Neural cell (in vitro differentiated cells): ENCODE data around the gene MAPK8. TPM values are rescaled to one million over a fixed set of nuclear protein-coding genes. Genes with fewer than 3 reads are reported as not detected.
"Not testable (repeated sequence)": the region's sequence is repeated elsewhere in the genome, so short reads cannot be mapped to it uniquely, and the experiment has no call there.

Experiments
- H2AFZ ChIP-seq: fragments of 200-600, 300-800 bp; sonication (generic), shearing (Covaris generic); 2 replicates; pipeline ENCODE4 v1.6.0; 2014; ENCODE audit warnings: low read depth, mild to moderate bottlenecking, antibody characterized with exemption, low read length, moderate library complexity
- H3F3A ChIP-seq: fragments of 200-600 bp; shearing (Covaris generic); 2 replicates; pipeline ENCODE4 v1.6.1; 2016; ENCODE audit warnings: mild to moderate bottlenecking, moderate library complexity, mixed read lengths, antibody characterized with exemption, low read length; ENCODE audit not compliant: insufficient read depth, poor library complexity, severe bottlenecking
- H3K27ac ChIP-seq: fragments of 200-600, 300-800 bp; sonication (generic), shearing (Covaris generic); 2 replicates; pipeline ENCODE4 v1.5.1; 2014; ENCODE audit warnings: mild to moderate bottlenecking, low read length, moderate library complexity
- H3K27me3 ChIP-seq: fragments of 300-800, 200-600 bp; sonication (generic), shearing (Covaris generic); 2 replicates; pipeline ENCODE4 v1.6.0; 2014; ENCODE audit warnings: mild to moderate bottlenecking, low read depth, low read length, moderate library complexity; ENCODE audit not compliant: insufficient read depth
- H3K36me3 ChIP-seq: fragments of 300-800, 200-600 bp; sonication (generic), shearing (Covaris generic); 2 replicates; pipeline ENCODE4 v1.5.1; 2014; ENCODE audit warnings: mild to moderate bottlenecking, antibody characterized with exemption, low read length, moderate library complexity; ENCODE audit not compliant: insufficient read depth
- H3K4me2 ChIP-seq: fragments of 300-800, 200-600 bp; sonication (generic), shearing (Covaris generic); 2 replicates; pipeline ENCODE4 v1.6.0; 2014; ENCODE audit warnings: mild to moderate bottlenecking, low read length
- H3K4me3 ChIP-seq: fragments of 300-800, 200-600 bp; sonication (generic), shearing (Covaris generic); 2 replicates; pipeline ENCODE4 v1.5.1; 2014; ENCODE audit warnings: mild to moderate bottlenecking, low read length, moderate library complexity
- H3K79me2 ChIP-seq: fragments of 200-600 bp; shearing (Covaris generic); replicated peaks from 2 replicates; pipeline ENCODE4 v1.6.0; 2014; ENCODE audit warnings: mild to moderate bottlenecking, low read length, moderate library complexity; ENCODE audit not compliant: insufficient read depth
- H3K9ac ChIP-seq: fragments of 300-800, 200-600 bp; sonication (generic), shearing (Covaris generic); 2 replicates; pipeline ENCODE4 v1.6.1; 2016; ENCODE audit warnings: mild to moderate bottlenecking, low read length, mixed read lengths
- H3K9me2 ChIP-seq: fragments of 200-600 bp; shearing (Covaris generic); 2 replicates; pipeline ENCODE4 v1.6.1; 2016; ENCODE audit warnings: mild to moderate bottlenecking, low read length, mixed read lengths; ENCODE audit not compliant: insufficient read depth
- H3K9me3 ChIP-seq: fragments of 200-600, 300-800 bp; sonication (generic), shearing (Covaris generic); 2 replicates; pipeline ENCODE4 v1.6.1; 2016; ENCODE audit warnings: mild to moderate bottlenecking, mixed run types, low read length, moderate library complexity, mixed read lengths
- H4K20me1 ChIP-seq: fragments of 200-600 bp; shearing (Covaris generic); 2 replicates; pipeline ENCODE4 v1.6.1; 2016; ENCODE audit warnings: mild to moderate bottlenecking, mixed run types; ENCODE audit not compliant: insufficient read depth
- EP300 ChIP-seq: fragments of 450-650 bp; conservative IDR thresholded peaks from 2 replicates; pipeline ENCODE4 v1.6.1; 2014; ENCODE audit warnings: antibody characterized with exemption, mild to moderate bottlenecking, moderate library complexity; ENCODE audit not compliant: poor library complexity, severe bottlenecking
- EZH2 ChIP-seq: fragments of 200-600, 300-800 bp; shearing (Covaris generic), sonication (generic); IDR thresholded peaks from 2 replicates; pipeline ENCODE4 v1.6.1; 2014; ENCODE audit warnings: antibody characterized with exemption, low read length, borderline replicate concordance, mild to moderate bottlenecking; ENCODE audit not compliant: insufficient read depth, poor library complexity, severe bottlenecking
- MXI1 ChIP-seq: fragments of 450-650 bp; conservative IDR thresholded peaks from 2 replicates; pipeline ENCODE4 v1.6.1; 2014; ENCODE audit warnings: antibody characterized with exemption, mild to moderate bottlenecking; ENCODE audit not compliant: poor library complexity, severe bottlenecking
- POLR2AphosphoS5 ChIP-seq: IDR thresholded peaks from 2 replicates; pipeline ENCODE4 v1.6.1; 2012
- RAD21 ChIP-seq: fragments of 450-650 bp; conservative IDR thresholded peaks from 2 replicates; pipeline ENCODE4 v1.6.1; 2014; ENCODE audit warnings: antibody characterized with exemption, mild to moderate bottlenecking, moderate library complexity
- SMC3 ChIP-seq: fragments of 450-650 bp; conservative IDR thresholded peaks from 2 replicates; pipeline ENCODE4 v1.6.1; 2014; ENCODE audit warnings: antibody characterized with exemption, mild to moderate bottlenecking, moderate library complexity; ENCODE audit not compliant: poor library complexity
- TAF1 ChIP-seq: IDR thresholded peaks from 2 replicates; pipeline ENCODE4 v1.6.1; 2012; ENCODE audit warnings: low read depth
- polyA plus RNA-seq: library from polyadenylated mRNA; depleted of rRNA; stranded (reverse); fragments of >200 nt; gene quantifications from 2 replicates; pipeline ENCODE4 v1.2.3, GENCODE V29; 2014
- TF ChIP-seq, protein P1 (sequence below): fragments of 450-650 bp; IDR thresholded peaks from 2 replicates; pipeline ENCODE4 v1.5.1; 2014; ENCODE audit warnings: antibody characterized with exemption, mild to moderate bottlenecking, moderate library complexity; ENCODE audit not compliant: poor library complexity, severe bottlenecking
- TF ChIP-seq, protein P2 (sequence below): IDR thresholded peaks from 2 replicates; pipeline ENCODE4 v1.6.1; 2012; ENCODE audit warnings: borderline replicate concordance

Gene MAPK8
- polyA plus RNA-seq, 1 donor from 2014 or later, result 187 TPM

DNA sequence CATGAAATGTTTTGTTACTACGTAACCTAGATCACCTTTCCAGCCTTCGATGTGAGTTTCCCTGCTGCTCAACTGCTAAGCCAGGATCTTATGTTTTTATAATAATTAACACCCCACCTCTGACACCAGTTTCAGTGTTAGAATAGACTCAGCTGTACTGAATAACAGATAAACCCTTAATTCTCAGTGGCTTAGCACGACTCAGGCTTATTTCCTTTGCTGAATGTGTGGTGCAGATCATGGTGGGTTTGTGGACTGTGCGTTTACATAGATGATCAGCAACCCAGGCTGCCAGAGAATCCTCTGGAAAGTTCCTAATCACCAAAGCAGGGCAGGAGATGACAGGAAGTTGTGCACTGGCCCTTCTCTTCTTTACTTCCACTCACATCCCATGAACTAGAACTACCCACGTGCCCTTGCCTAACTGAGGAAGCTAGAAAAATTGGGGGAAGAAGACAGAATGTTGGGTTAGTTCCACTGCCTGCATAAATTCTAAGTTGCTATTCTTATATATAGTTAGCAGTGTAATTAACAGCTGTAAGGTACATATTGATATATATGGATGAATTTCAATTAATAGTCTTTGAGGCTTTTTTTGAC, 111.8 kb downstream of the MAPK8 start:
- Histone ChIP-seq H3F3A (no peaks in the 10 kb centered on the region), H3K27me3 (no peaks in the 10 kb centered on the region), H3K36me3 (peaks cover 5% of the 10 kb centered on the region), H4K20me1 (no peaks in the 10 kb centered on the region), H3K9ac (no peak overlapping the region), H2AFZ (no peak overlapping the region), H3K9me2 (no peaks in the 10 kb centered on the region), H3K27ac (no peak overlapping the region), H3K4me3 (no peak overlapping the region), H3K4me2 (no peak overlapping the region), H3K79me2 (peaks cover 5% of the 10 kb centered on the region), H3K9me3 (no peaks in the 10 kb centered on the region)
- no peak for TF ChIP-seq EZH2
- TF ChIP-seq SMC3, result no peak
- TF ChIP-seq POLR2AphosphoS5, result no peak

GRCh38 chr10:48419714-48420113, 113.2 kb downstream of the MAPK8 start:
- no peaks in the 10 kb centered on the region for H3K27me3 ChIP-seq
- no peak overlapping the region for H3K4me3 ChIP-seq
- TF ChIP-seq EP300, result no peak
- TF ChIP-seq, protein P1, sequence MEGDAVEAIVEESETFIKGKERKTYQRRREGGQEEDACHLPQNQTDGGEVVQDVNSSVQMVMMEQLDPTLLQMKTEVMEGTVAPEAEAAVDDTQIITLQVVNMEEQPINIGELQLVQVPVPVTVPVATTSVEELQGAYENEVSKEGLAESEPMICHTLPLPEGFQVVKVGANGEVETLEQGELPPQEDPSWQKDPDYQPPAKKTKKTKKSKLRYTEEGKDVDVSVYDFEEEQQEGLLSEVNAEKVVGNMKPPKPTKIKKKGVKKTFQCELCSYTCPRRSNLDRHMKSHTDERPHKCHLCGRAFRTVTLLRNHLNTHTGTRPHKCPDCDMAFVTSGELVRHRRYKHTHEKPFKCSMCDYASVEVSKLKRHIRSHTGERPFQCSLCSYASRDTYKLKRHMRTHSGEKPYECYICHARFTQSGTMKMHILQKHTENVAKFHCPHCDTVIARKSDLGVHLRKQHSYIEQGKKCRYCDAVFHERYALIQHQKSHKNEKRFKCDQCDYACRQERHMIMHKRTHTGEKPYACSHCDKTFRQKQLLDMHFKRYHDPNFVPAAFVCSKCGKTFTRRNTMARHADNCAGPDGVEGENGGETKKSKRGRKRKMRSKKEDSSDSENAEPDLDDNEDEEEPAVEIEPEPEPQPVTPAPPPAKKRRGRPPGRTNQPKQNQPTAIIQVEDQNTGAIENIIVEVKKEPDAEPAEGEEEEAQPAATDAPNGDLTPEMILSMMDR, result no peak
- TF ChIP-seq POLR2AphosphoS5, result no peak
- no peak for TF ChIP-seq SMC3
- TF ChIP-seq, protein P2, sequence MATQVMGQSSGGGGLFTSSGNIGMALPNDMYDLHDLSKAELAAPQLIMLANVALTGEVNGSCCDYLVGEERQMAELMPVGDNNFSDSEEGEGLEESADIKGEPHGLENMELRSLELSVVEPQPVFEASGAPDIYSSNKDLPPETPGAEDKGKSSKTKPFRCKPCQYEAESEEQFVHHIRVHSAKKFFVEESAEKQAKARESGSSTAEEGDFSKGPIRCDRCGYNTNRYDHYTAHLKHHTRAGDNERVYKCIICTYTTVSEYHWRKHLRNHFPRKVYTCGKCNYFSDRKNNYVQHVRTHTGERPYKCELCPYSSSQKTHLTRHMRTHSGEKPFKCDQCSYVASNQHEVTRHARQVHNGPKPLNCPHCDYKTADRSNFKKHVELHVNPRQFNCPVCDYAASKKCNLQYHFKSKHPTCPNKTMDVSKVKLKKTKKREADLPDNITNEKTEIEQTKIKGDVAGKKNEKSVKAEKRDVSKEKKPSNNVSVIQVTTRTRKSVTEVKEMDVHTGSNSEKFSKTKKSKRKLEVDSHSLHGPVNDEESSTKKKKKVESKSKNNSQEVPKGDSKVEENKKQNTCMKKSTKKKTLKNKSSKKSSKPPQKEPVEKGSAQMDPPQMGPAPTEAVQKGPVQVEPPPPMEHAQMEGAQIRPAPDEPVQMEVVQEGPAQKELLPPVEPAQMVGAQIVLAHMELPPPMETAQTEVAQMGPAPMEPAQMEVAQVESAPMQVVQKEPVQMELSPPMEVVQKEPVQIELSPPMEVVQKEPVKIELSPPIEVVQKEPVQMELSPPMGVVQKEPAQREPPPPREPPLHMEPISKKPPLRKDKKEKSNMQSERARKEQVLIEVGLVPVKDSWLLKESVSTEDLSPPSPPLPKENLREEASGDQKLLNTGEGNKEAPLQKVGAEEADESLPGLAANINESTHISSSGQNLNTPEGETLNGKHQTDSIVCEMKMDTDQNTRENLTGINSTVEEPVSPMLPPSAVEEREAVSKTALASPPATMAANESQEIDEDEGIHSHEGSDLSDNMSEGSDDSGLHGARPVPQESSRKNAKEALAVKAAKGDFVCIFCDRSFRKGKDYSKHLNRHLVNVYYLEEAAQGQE, result no peak
- no peak for TF ChIP-seq TAF1
- no peak for TF ChIP-seq RAD21
- no peak for TF ChIP-seq EZH2
- TF ChIP-seq MXI1, result no peak
- H2AFZ ChIP-seq, result no peak overlapping the region
- no peak overlapping the region for H3K27ac ChIP-seq
- no peak overlapping the region for H3K4me2 ChIP-seq
- no peaks in the 10 kb centered on the region for H3K9me2 ChIP-seq
- no peaks in the 10 kb centered on the region for H3F3A ChIP-seq
- peaks cover 3% of the 10 kb centered on the region for H3K36me3 ChIP-seq
- no peaks in the 10 kb centered on the region for H3K9me3 ChIP-seq
- H4K20me1 ChIP-seq, result no peaks in the 10 kb centered on the region
- peaks cover 2% of the 10 kb centered on the region for H3K79me2 ChIP-seq
- no peak overlapping the region for H3K9ac ChIP-seq

GRCh38 chr10:48421862-48422261, 115.4 kb downstream of the MAPK8 start:
- not testable (repeated sequence) for H3K4me3 ChIP-seq, H3K9ac ChIP-seq, H2AFZ ChIP-seq, H3K9me3 ChIP-seq, H3K27me3 ChIP-seq, H3K9me2 ChIP-seq, H3K79me2 ChIP-seq, H3K27ac ChIP-seq, H3K36me3 ChIP-seq, H3K4me2 ChIP-seq, H3F3A ChIP-seq, H4K20me1 ChIP-seq
